Measurements from ENCODE around the gene ATP2C1. TPM values are rescaled to one million over a fixed set of nuclear protein-coding genes. Genes with fewer than 3 reads are reported as not detected.
"Not testable (repeated sequence)": the region's sequence is repeated elsewhere in the genome, so short reads cannot be mapped to it uniquely, and the experiment has no call there.

ATP2C1 gene
- total RNA-seq, 2 donors from 2014 or later = 66.9 to 67.7 TPM

- H3K4me1 ChIP-seq = no peaks in the 10 kb centered on the region
- H3K4me3 ChIP-seq = no peak overlapping the region
- intact Hi-C loops (cut with DNase I) = no loop called here
- H3K27ac ChIP-seq = no peak overlapping the region
- DNase-seq = no peak
- no peak for TF ChIP-seq CTCF (IDR thresholded peaks at IDR 0.05)
- H3K9ac ChIP-seq (ENCODE audit: low read depth in 2 of 2, low read length in 2 of 2) = no peak overlapping the region
- H3K27me3 ChIP-seq = no peaks in the 10 kb centered on the region
- no peaks in the 10 kb centered on the region for H3K9me3 ChIP-seq
- H3K36me3 ChIP-seq = no peaks in the 10 kb centered on the region
These were observed 74.3 kb downstream of the ATP2C1 start for GRCh38 chr3:130968221-130968620.

GRCh38 chr3:130969621-130970020 is 75.7 kb downstream of the ATP2C1 start:
- intact Hi-C loops (cut with DNase I) = no loop called here
- H3K36me3 ChIP-seq = no peaks in the 10 kb centered on the region
- no peaks in the 10 kb centered on the region for H3K27me3 ChIP-seq
- no peak overlapping the region for H3K27ac ChIP-seq
- TF ChIP-seq CTCF (IDR thresholded peaks at IDR 0.05) = no peak
- no peak for DNase-seq
- H3K9me3 ChIP-seq = no peaks in the 10 kb centered on the region
- H3K4me1 ChIP-seq = no peaks in the 10 kb centered on the region
- H3K9ac ChIP-seq (ENCODE audit: low read depth in 2 of 2, low read length in 2 of 2) = no peak overlapping the region
- no peak overlapping the region for H3K4me3 ChIP-seq

- no peak overlapping the region for H3K9ac ChIP-seq (ENCODE audit: low read depth in 2 of 2, low read length in 2 of 2)
- no peaks in the 10 kb centered on the region for H3K27me3 ChIP-seq
- no peak for TF ChIP-seq CTCF (IDR thresholded peaks at IDR 0.05)
- no peak overlapping the region for H3K27ac ChIP-seq
- no peaks in the 10 kb centered on the region for H3K36me3 ChIP-seq
- intact Hi-C loops (cut with DNase I) = no loop called here
- H3K9me3 ChIP-seq = no peaks in the 10 kb centered on the region
- no peak for DNase-seq
- no peaks in the 10 kb centered on the region for H3K4me1 ChIP-seq
- H3K4me3 ChIP-seq = no peak overlapping the region
These were observed 77.3 kb downstream of the ATP2C1 start for GRCh38 chr3:130971208-130971607.

- H3K9me3 ChIP-seq; H3K4me3 ChIP-seq; H3K27me3 ChIP-seq; H3K9ac ChIP-seq (ENCODE audit: low read depth in 2 of 2, low read length in 2 of 2); intact Hi-C loops (cut with DNase I); H3K27ac ChIP-seq; H3K36me3 ChIP-seq; DNase-seq; H3K4me1 ChIP-seq: not testable (repeated sequence)
These were observed 78.7 kb downstream of the ATP2C1 start for GRCh38 chr3:130972592-130972991.

GRCh38 chr3:130973406-130973805 is 79.5 kb downstream of the ATP2C1 start:
- no peak overlapping the region for H3K9ac ChIP-seq (ENCODE audit: low read depth in 2 of 2, low read length in 2 of 2)
- H3K36me3 ChIP-seq = no peaks in the 10 kb centered on the region
- no peak for DNase-seq
- H3K27ac ChIP-seq = no peak overlapping the region
- H3K4me3 ChIP-seq = no peak overlapping the region
- no peaks in the 10 kb centered on the region for H3K4me1 ChIP-seq
- TF ChIP-seq CTCF (IDR thresholded peaks at IDR 0.05) = no peak
- no peaks in the 10 kb centered on the region for H3K27me3 ChIP-seq
- H3K9me3 ChIP-seq = no peaks in the 10 kb centered on the region
- intact Hi-C loops (cut with DNase I) = no loop called here

- H3K9ac ChIP-seq (ENCODE audit: low read depth in 2 of 2, low read length in 2 of 2) = no peak overlapping the region
These were observed 80.3 kb downstream of the ATP2C1 start for GRCh38 chr3:130974201-130974600.

More at GRCh38 chr3:130974201-130974600, 80.3 kb downstream of the ATP2C1 start:
- Histone ChIP-seq H3K4me3 (no peak overlapping the region), H3K27ac (no peak overlapping the region), H3K36me3 (no peaks in the 10 kb centered on the region), H3K9me3 (no peaks in the 10 kb centered on the region), H3K4me1 (no peaks in the 10 kb centered on the region), H3K27me3 (no peaks in the 10 kb centered on the region)
- intact Hi-C loops (cut with DNase I) = no loop called here
- no peak for DNase-seq
- no peak for TF ChIP-seq CTCF (IDR thresholded peaks at IDR 0.05)
